ENCODE results near the gene ALS2CL.

Gene ALS2CL

GRCh38 chr3:46675426-46675825 is 18.1 kb downstream of the ALS2CL start:
- no peak for DNase-seq

DNA sequence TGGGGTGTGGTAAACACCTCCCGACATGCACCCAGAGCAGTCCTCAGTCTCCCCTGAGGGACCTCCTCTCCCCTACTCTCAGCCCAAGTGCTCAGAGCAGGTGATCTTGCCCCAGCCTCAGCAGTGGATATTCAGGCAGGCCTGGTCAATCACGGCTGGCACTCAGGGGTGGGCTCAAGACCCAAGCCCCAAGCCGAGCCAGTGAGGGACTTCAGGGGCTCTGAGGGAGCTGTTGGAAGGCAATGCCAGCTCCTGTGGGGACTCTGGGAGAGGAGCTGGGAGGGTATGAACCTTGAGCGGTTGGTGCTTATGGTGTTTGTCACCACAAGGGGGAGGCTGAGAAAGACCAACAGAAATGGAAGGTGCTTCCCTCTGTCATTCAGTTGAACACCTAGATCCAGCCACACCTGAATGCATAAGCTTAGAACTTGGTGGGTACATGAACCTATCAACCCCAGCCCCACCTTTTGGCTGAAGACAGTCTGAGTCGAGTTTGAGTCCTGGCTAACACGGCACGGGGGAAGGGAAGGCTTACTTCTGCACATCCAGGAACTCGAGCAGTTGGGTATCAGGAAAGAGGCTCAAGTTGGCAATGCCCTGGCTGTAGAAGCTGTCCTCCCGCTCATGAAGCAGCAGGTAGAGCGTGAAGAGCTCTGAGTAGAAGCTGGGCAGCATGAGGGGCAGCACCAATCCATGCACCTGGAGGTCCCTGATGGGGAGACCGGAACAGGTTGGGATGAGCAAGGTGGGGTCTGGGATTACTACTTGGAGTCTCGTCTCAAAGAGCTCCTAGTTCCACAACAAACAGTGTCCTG is 19.2 kb downstream of the ALS2CL start:
- no peak for DNase-seq

DNA sequence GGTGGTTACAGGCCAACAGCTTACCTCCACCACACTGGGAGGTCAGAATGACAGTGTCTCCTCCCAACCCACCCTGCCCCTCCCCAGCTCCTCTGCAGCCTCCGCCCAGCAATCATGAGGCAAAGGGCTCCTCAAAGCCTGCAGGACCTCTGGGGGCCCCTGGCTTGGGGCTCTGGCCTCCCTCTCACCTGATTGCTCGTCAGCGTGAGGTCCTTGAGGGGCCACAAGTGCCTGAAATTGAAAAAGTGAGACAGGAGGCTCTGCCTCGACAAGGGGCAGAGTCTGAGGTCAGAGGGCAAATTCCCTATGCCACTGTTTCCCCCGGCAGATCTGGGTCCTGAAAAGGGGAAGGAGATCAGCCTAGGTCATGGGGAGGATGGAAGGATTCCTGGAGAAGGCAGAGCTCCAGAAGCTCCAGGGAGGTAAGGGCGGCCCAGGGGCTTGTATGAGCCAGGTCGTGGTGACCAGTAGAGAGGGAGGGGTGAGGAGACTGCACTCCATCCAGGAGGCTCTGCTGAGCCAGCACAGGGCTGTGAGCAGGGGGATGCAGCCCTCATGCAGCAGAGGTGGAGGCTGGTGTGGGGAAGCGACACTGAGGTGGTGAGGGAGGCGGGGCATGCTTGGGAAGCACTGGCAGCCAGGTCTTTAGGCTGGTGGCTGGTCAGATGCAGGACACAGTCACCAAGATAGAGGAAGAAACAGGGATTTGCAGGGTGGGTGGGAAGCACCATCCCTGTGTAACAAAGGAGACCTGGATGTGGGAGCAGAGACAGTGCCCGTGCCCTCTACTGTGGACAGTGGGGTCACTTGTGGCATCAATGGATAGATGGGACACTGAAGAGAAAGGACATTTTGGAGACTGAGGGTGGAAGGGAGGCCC is 20.1 kb downstream of the ALS2CL start:
- DNase-seq = no peak

DNA sequence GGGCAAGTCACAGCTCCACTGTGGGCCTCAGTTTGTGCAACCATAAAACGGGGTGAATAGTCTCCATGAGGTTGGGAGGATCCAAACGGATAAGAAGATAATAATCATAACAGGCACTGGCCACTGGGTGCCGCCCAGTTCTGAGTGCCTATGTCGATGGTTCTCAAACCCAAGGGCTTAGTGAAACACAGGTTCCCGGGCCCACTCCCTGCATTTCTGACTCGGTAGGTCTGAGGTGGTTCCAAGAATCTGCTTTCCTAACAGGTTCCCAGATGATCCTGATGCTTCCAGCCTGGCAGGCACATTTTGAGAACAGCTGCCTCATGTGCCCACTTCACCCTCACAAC is 21.2 kb downstream of the ALS2CL start:
- DNase-seq = no peak

DNA sequence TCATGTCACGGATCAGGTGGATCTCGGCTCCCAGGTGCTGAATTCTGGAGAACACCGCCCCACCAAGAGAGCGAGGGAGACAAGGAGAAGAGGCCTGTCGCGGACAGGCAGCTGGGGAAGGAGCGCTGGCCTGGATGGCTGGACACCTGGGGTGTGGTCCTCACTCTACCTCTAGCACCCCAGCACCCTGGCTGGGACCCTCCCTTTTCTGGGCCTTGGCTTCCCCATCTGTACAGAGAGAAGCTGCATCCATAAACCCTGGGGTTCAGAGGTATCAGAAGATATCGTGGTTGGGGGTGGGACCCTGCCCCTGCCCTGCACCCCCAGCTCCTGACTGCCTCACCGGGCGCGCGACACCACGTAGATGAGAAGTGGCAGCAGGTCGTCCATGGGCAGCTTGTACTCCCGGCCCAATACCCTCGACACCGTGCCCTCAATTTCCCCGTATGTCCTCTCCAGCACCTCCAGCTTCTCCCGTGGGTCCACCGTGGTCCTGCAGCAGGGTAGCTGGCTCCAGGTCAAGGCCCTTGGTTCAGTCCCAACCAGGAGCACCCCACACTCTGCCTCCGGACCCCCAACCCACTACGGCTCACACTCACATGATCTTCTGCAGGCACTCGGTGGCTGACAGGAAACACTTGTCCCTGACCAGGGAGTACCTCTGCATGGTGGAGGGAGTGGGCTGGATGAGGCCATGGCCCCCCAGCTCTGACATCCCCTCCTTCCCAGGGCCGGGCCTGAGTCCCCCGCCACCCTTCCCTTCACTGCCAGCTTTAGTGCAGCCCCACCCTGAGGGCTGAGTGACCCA is 21.7 kb downstream of the ALS2CL start:
- DNase-seq = no peak

DNA sequence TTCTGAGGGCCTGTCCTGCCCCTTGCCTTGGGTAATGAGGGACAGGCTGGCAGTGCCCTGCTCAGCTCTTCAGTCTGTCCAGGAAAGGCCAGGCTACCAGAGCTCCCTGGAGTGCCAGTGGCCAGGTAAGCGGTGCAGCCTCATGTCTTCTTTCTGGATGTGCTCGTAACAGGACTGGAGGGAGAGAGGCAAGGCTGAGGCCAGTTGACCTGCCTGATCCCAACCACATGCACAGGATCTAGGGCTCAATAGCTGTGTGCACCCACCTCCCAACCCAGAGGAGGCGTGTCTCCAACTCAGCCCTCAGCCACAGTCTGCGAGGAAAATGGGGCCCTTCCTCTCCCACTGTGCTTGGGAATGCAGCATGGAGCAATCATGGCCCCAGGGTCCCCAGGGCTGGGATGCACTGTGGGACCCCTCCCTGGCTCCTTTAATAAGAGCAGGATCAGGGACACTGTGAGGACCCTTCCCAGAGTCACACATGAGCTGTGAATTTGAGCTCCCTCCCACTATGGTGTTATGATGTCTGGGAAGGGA is 22.5 kb downstream of the ALS2CL start:
- no peak for DNase-seq

GRCh38 chr3:46670000-46670890 is 23.2 kb downstream of the ALS2CL start:
- no peak for DNase-seq

- no peak for DNase-seq
These were observed 24.1 kb downstream of the ALS2CL start for GRCh38 chr3:46669191-46669999.

- no peak for DNase-seq
These were observed 24.9 kb downstream of the ALS2CL start for GRCh38 chr3:46668591-46668990.

GRCh38 chr3:46668116-46668515 is 25.4 kb downstream of the ALS2CL start:
- DNase-seq = no peak

- no peak for DNase-seq
These were observed 25.8 kb downstream of the ALS2CL start for GRCh38 chr3:46667657-46668056.

DNA sequence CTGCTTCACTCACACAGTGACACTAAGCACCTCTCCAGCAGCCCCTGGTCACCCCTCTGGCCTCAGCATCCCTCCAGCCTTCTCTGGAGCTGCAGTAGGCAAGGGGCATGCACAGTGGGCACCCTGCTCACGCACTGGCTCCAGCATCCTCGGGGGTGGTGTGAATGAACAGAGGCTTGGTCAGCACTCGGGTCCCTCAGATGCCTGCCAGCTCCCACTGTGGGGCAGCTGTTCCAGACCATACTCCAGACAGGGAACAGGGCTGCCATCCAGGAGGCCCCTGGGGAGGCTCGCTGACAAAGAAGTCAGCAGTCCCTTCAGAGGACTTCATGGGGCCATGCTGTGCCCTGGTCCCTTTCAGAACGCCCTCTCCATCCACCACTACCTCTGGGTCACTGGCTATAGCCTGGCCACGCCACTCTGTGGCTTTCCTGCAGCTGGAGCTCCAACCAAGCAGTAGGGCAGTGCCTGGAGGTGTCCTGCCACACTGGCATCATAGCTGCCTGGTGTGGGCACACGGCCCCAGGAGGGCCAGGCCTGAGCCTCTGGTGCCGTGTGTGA is 26.3 kb downstream of the ALS2CL start:
- no peak for DNase-seq

- DNase-seq = no peak
These were observed 27.0 kb downstream of the ALS2CL start for GRCh38 chr3:46666453-46666845.

- no peak for DNase-seq
These were observed 27.6 kb downstream of the ALS2CL start for GRCh38 chr3:46665763-46666452.

GRCh38 chr3:46664971-46665762 is 28.3 kb downstream of the ALS2CL start:
- DNase-seq = no peak

- DNase-seq = no peak
These were observed 29.1 kb downstream of the ALS2CL start for GRCh38 chr3:46664188-46664970.

- no peak for DNase-seq
These were observed 29.8 kb downstream of the ALS2CL start for GRCh38 chr3:46663591-46664135.
